OCI-LY7 (cell line): ENCODE data around the gene PSMD2.
A peak's percentile ranks its signal among the peaks of the same experiment; 100 is the strongest.

ENCODE experiments used
- EZH2phosphoT487 ChIP-seq: fragments of 200-600 bp; sonication (generic); IDR thresholded peaks from 2 replicates; pipeline ENCODE4 v1.6.1; 2018; ENCODE audit warnings: low read depth, borderline replicate concordance, mild to moderate bottlenecking, mixed run types, antibody characterized with exemption, low read length, moderate library complexity, mixed read lengths
- TF ChIP-seq, protein P1 (sequence below): fragments of 200-600 bp; sonication (generic); conservative IDR thresholded peaks from 2 replicates; pipeline ENCODE4 v1.5.1; 2014; ENCODE audit warnings: mild to moderate bottlenecking, antibody characterized with exemption, low read length, moderate library complexity, mixed read lengths

DNA sequence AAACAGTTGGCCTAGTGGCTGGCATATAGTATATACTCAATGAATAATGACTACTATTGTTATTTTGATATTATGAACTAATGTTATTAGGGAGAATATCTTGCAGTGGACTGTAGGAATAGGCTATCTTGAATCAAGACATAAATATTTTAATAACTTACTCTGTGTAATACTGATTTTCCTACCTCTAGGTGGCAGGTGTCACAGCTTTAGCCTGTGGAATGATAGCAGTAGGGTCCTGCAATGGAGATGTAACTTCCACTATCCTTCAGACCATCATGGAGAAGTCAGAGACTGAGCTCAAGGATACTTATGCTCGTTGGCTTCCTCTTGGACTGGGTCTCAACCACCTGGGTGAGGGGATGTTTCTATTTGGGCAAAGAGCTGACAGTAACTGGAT is 6.5 kb downstream of the PSMD2 start:
- TF ChIP-seq, protein P1, sequence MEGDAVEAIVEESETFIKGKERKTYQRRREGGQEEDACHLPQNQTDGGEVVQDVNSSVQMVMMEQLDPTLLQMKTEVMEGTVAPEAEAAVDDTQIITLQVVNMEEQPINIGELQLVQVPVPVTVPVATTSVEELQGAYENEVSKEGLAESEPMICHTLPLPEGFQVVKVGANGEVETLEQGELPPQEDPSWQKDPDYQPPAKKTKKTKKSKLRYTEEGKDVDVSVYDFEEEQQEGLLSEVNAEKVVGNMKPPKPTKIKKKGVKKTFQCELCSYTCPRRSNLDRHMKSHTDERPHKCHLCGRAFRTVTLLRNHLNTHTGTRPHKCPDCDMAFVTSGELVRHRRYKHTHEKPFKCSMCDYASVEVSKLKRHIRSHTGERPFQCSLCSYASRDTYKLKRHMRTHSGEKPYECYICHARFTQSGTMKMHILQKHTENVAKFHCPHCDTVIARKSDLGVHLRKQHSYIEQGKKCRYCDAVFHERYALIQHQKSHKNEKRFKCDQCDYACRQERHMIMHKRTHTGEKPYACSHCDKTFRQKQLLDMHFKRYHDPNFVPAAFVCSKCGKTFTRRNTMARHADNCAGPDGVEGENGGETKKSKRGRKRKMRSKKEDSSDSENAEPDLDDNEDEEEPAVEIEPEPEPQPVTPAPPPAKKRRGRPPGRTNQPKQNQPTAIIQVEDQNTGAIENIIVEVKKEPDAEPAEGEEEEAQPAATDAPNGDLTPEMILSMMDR: peak; percentile 72
- no peak for TF ChIP-seq EZH2phosphoT487
